GM19351 (cell line): ENCODE data around the gene PSAP.
"Not testable (repeated sequence)": the region's sequence is repeated elsewhere in the genome, so short reads cannot be mapped to it uniquely, and the experiment has no call there.

Source experiments
- ATAC-seq: cut with Tn5 transposase; IDR thresholded peaks from one replicate; pipeline ENCODE4 v1.9.1; 2021; ENCODE audit warnings: mild to moderate bottlenecking, moderate library complexity; ENCODE audit not compliant: unreplicated experiment

Gene PSAP

GRCh38 chr10:71850743-71851464 is at the start of gene PSAP:
TSS of gene PSAP (minus strand) at chr10:71851251. CDS start at chr10:71851221, 30 bp downstream.
- ATAC-seq: peak; percentile 94

- no peak for ATAC-seq
These were observed 49.6 kb upstream of the PSAP start for GRCh38 chr10:71900441-71901180.

- ATAC-seq: no peak
These were observed 48.8 kb upstream of the PSAP start for GRCh38 chr10:71899665-71900412.

- not testable (repeated sequence) for ATAC-seq
These were observed 47.3 kb upstream of the PSAP start for GRCh38 chr10:71898346-71898745.

GRCh38 chr10:71893920-71894319 is 42.9 kb upstream of the PSAP start:
- ATAC-seq: no peak

- no peak for ATAC-seq
These were observed 42.3 kb upstream of the PSAP start for GRCh38 chr10:71893258-71893815.

- ATAC-seq: no peak
These were observed 40.4 kb upstream of the PSAP start for GRCh38 chr10:71891437-71891836.

GRCh38 chr10:71889388-71889987 is 38.4 kb upstream of the PSAP start:
- ATAC-seq: no peak

- peak; percentile 87 for ATAC-seq
These were observed 37.8 kb upstream of the PSAP start for GRCh38 chr10:71888623-71889387.

GRCh38 chr10:71888248-71888622 is 37.2 kb upstream of the PSAP start:
- no peak for ATAC-seq

- no peak for ATAC-seq
These were observed 36.7 kb upstream of the PSAP start for GRCh38 chr10:71887743-71888142.

GRCh38 chr10:71882813-71883659 is 32.0 kb upstream of the PSAP start:
- no peak for ATAC-seq

GRCh38 chr10:71881647-71882355 is 30.8 kb upstream of the PSAP start:
- ATAC-seq: no peak

- not testable (repeated sequence) for ATAC-seq
These were observed 30.2 kb upstream of the PSAP start for GRCh38 chr10:71881307-71881624.

GRCh38 chr10:71880425-71881306 is 29.6 kb upstream of the PSAP start:
- ATAC-seq: no peak

GRCh38 chr10:71878327-71879034 is 27.4 kb upstream of the PSAP start:
- no peak for ATAC-seq

- no peak for ATAC-seq
These were observed 26.8 kb upstream of the PSAP start for GRCh38 chr10:71877821-71878220.
